Right lobe of liver (tissue), 6 donors: ENCODE data around the gene KANSL1. TPM values are rescaled to one million over a fixed set of nuclear protein-coding genes. Genes with fewer than 3 reads are reported as not detected.

Experiments
- ATAC-seq, 4 donors: fragments of 200-7000 bp; cut with Tn5 transposase; one replicate each; pipeline ENCODE4 v1.9.1; 2020; ENCODE audit warnings: mild to moderate bottlenecking in 4 of 4, moderate library complexity in 4 of 4
- DNase-seq, 3 donors: peaks; one replicate each; pipeline ENCODE4 v3.0.0-alpha.2; 2020
- H3K27ac ChIP-seq, 3 donors: fragments of 200-600 bp; one replicate each; pipeline ENCODE4 v1.8.0; 2022
- H3K27me3 ChIP-seq, 2 donors: fragments of 200-600 bp; one replicate each; pipeline ENCODE4 v1.8.0; 2022
- H3K36me3 ChIP-seq, 4 donors: fragments of 200-600 bp; sonication (generic) in 1 of 4; one replicate each; pipeline versions ENCODE4 v1.5.1 to v1.8.0; 2017 to 2022; ENCODE audit warnings: control low read depth in 1 of 4
- H3K4me1 ChIP-seq, 4 donors: fragments of 200-600 bp; sonication (generic) in 1 of 4; one replicate each; pipeline versions ENCODE4 v1.5.1 to v1.8.0; 2017 to 2022; ENCODE audit warnings: control low read depth in 1 of 4
- H3K4me3 ChIP-seq, 3 donors: fragments of 200-600 bp; one replicate each; pipeline ENCODE4 v1.8.0; 2022
- H3K9me3 ChIP-seq, 4 donors: fragments of 200-600 bp; sonication (generic) in 1 of 4; one replicate each; pipeline versions ENCODE4 v1.5.1 to v1.8.0; 2017 to 2022; ENCODE audit warnings: control low read depth in 1 of 4
- CTCF ChIP-seq, 4 donors: fragments of 200-600 bp in 3 of 4; fragments of 450-650 bp in 1 of 4; IDR thresholded peaks; one replicate each; pipeline versions ENCODE4 v1.5.1 to v1.8.0; 2016 to 2022; ENCODE audit warnings: antibody characterized with exemption in 4 of 4, mild to moderate bottlenecking in 2 of 4
- POLR2A ChIP-seq: fragments of 450-650 bp; IDR thresholded peaks from one replicate; pipeline ENCODE4 v1.6.1; 2017; ENCODE audit warnings: antibody characterized with exemption, mild to moderate bottlenecking
- WGBS: methylation state at CpG from one replicate; pipeline ENCODE4 v1.1.6; 2018; ENCODE audit warnings: low coverage, low lambda C conversion rate; ENCODE audit not compliant: insufficient coverage; ENCODE audit errors: missing lambda C conversion rate; 5-methylcytosine and 5-hydroxymethylcytosine counted together
- intact Hi-C, 2 donors: fragments of 100-400 bp; cut with DNase I; formaldehyde crosslinking; loops; one replicate each; pipeline versions ENCODE4 v1.11.2 to v1.14.1; 2022
- total RNA-seq, 6 experiments: library from RNA; depleted of rRNA in 2 of 6; stranded (reverse); fragments of >200 nt in 2 of 6; fragmentation: NEBNext Ultra II Directional in 3 of 6; extraction: Animal tissue kit (Norgen Biotek cat#: 25700) in 3 of 6; gene quantifications; one replicate each; pipeline versions ENCODE4 v1.1.0 to v1.2.4, GENCODE V29; 2016 to 2023
- donor health status: DM: no; HTN: yes; CAD: no.
- donor health status: DM: no; HTN: no; CAD: no.
- donor health status: DM: no; HTN: no; CAD: no.
- donor health status: DM: no; HTN: yes; CAD: no.
- donor health status: DM: no; HTN: yes; CAD: no.

Gene KANSL1
- total RNA-seq, 6 experiments from 2014 or later = 23.1 to 29.5 (median 25.9) TPM

- no peak overlapping the region for H3K27ac ChIP-seq
- ATAC-seq (no peak), DNase-seq (no peak)
- H3K4me3 ChIP-seq = no peak overlapping the region
- intact Hi-C loops = no loop called here
- H3K27me3 ChIP-seq = no peaks in the 10 kb centered on the region
- H3K36me3 ChIP-seq = peaks cover 0 to 20% (median 8%) of the 10 kb centered on the region in 4 donors
- H3K4me1 ChIP-seq = peaks cover 0 to 46% (median 0%) of the 10 kb centered on the region in 4 donors
- 39% methylated on average over 2 of the region's 2 CpGs for WGBS
- no peak for TF ChIP-seq CTCF (IDR thresholded peaks at IDR 0.05)
- TF ChIP-seq POLR2A = no peak
- H3K9me3 ChIP-seq = no peaks in the 10 kb centered on the region
These were observed 26.5 kb downstream of the KANSL1 start for GRCh38 chr17:46166692-46167249.

GRCh38 chr17:46163929-46164594 is 29.2 kb downstream of the KANSL1 start:
- DNase-seq = no peak
- H3K4me1 ChIP-seq = peaks cover 0 to 49% (median 0%) of the 10 kb centered on the region in 4 donors

GRCh38 chr17:46163316-46163715 is 29.9 kb downstream of the KANSL1 start:
- DNase-seq = no peak
- no peak overlapping the region for H3K27ac ChIP-seq
- no peaks in the 10 kb centered on the region for H3K36me3 ChIP-seq
- peak in 3 of 4 donors; percentile 19 to 63 (median 33) for ATAC-seq
- intact Hi-C loops = no loop called here
- H3K4me1 ChIP-seq = peaks cover 0 to 50% (median 0%) of the 10 kb centered on the region in 4 donors
- no peaks in the 10 kb centered on the region for H3K9me3 ChIP-seq
- WGBS = 88% methylated on average over 1 of the region's 1 CpG
- no peak for TF ChIP-seq CTCF (IDR thresholded peaks at IDR 0.05)
- no peak for TF ChIP-seq POLR2A
- H3K4me3 ChIP-seq = no peak overlapping the region
- H3K27me3 ChIP-seq = no peaks in the 10 kb centered on the region

More at GRCh38 chr17:46163929-46164594, 29.2 kb downstream of the KANSL1 start:
- intact Hi-C loops = no loop called here
- no peak for ATAC-seq
- Histone ChIP-seq H3K27ac (no peak overlapping the region), H3K4me3 (no peak overlapping the region), H3K27me3 (no peaks in the 10 kb centered on the region), H3K9me3 (no peaks in the 10 kb centered on the region), H3K36me3 (no peaks in the 10 kb centered on the region)
- WGBS = 65% methylated on average over 4 of the region's 4 CpGs
- no peak for TF ChIP-seq POLR2A
- no peak for TF ChIP-seq CTCF (IDR thresholded peaks at IDR 0.05)

- no peaks in the 10 kb centered on the region for H3K36me3 ChIP-seq
- intact Hi-C loops = no loop called here
- H3K4me1 ChIP-seq = peaks cover 0 to 46% (median 0%) of the 10 kb centered on the region in 4 donors
- H3K9me3 ChIP-seq = no peaks in the 10 kb centered on the region
- H3K27me3 ChIP-seq = no peaks in the 10 kb centered on the region
- 0% methylated on average over 1 of the region's 1 CpG for WGBS
- no peak for TF ChIP-seq CTCF (IDR thresholded peaks at IDR 0.05)
- TF ChIP-seq POLR2A = no peak
- DNase-seq (no peak), ATAC-seq (no peak)
- H3K27ac ChIP-seq = no peak overlapping the region
- H3K4me3 ChIP-seq = no peak overlapping the region
These were observed 30.4 kb downstream of the KANSL1 start for GRCh38 chr17:46162866-46163265.
